ENCODE data around the gene SLC51A. TPM values are rescaled to one million over a fixed set of nuclear protein-coding genes. Genes with fewer than 3 reads are reported as not detected.
A peak's percentile ranks its signal among the peaks of the same experiment; 100 is the strongest.

Gene SLC51A
- total and polyA plus RNA-seq, 2 donors (not counting 1 experiment from before 2014, with no cell fraction given) = not detected

DNA sequence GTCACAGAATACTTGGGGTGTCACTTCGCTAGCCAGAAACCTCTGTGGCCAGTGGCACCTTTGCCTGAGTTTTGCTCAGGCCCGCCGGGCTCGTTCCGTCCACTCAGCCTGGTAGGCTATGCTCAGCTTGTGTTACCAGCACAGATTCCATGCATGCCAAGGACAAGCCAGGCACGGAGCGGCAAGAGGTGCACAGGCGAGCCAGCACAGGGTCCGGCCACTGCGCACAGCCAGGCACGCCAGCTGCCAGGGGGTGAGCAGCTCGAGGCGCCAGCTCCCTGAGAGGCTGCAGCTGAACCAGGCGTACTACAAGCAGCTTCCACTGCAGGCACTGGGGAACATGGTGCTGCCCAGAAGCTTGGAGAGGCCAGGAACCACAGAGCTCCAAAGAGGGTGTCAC, 56.5 kb downstream of the SLC51A start:
- H3K9ac ChIP-seq (ENCODE audit: low read length) = no peak overlapping the region
- POLR2A ChIA-PET = no interaction called here
- intact Hi-C loops (cut with micrococcal nuclease) = no loop called here
- H3K4me1 Mint-ChIP-seq = peaks cover 30% of the 10 kb centered on the region
- CTCF ChIA-PET = interaction anchor here (0.6 to 1.0 kb wide), 2 partner anchors 9 to 699 kb away, joined by 3 read pairs; no protein-coding TSS in a partner anchor
- H3K27ac ChIP-seq (ENCODE audit: low read length in 2 of 2) = no peak overlapping the region
- peaks cover 22% of the 10 kb centered on the region for H4K20me1 ChIP-seq (ENCODE audit: control insufficient read depth, insufficient read depth, low read length, poor library complexity, severe bottlenecking)
- no peak for TF ChIP-seq EZH2 (IDR thresholded peaks at IDR 0.05; ENCODE audit: borderline replicate concordance, insufficient read depth, low read depth, low read length, poor library complexity, severe bottlenecking)
- no peak overlapping the region for H3K4me3 ChIP-seq (ENCODE audit: control extremely low read depth in 1 of 5, extremely low read depth in 1 of 5, insufficient read depth in 1 of 5, low read depth in 2 of 5, low read length in 4 of 5)
- 99% methylated on average over 14 of the region's 14 CpGs for WGBS (ENCODE audit: insufficient coverage)
- no peak overlapping the region for H3K4me3 Mint-ChIP-seq
- H3K36me3 ChIP-seq (replicated peaks in 1 of 2; ENCODE audit: control extremely low read depth in 1 of 2, control insufficient read depth in 1 of 2, extremely low read depth in 1 of 2, insufficient read depth in 2 of 2, low read length in 1 of 2) = peaks cover 2 to 11% of the 10 kb centered on the region in 2 experiments
- H3K27ac Mint-ChIP-seq = no peak overlapping the region
- H3K79me2 ChIP-seq (ENCODE audit: control insufficient read depth, insufficient read depth, low read length) = peaks cover 70% of the 10 kb centered on the region
- no peaks in the 10 kb centered on the region for H3K9me3 Mint-ChIP-seq (ENCODE audit: insufficient read depth)
- H3K4me2 ChIP-seq (replicated peaks; ENCODE audit: low read depth, low read length, poor library complexity, severe bottlenecking) = no peak overlapping the region
- H2AFZ ChIP-seq (ENCODE audit: insufficient read depth, low read depth, low read length, poor library complexity, severe bottlenecking) = no peak overlapping the region
- no peaks in the 10 kb centered on the region for H3K27me3 Mint-ChIP-seq
- DNase-seq (no peak), ATAC-seq (ENCODE audit: low read depth) (no peak)
- H3K27me3 ChIP-seq (replicated peaks in 1 of 4; ENCODE audit: control extremely low read depth in 1 of 4, control insufficient read depth in 3 of 4, insufficient read depth in 4 of 4, low read length in 3 of 4) = no peaks in the 10 kb centered on the region
- peaks cover 9 to 27% of the 10 kb centered on the region in 2 donors for H3K4me1 ChIP-seq (ENCODE audit: control insufficient read depth in 2 of 2, insufficient read depth in 2 of 2, low read length in 2 of 2)
- H3K9me3 ChIP-seq (ENCODE audit: control extremely low read depth in 1 of 3, control insufficient read depth in 2 of 3, insufficient read depth in 1 of 3, low read length in 2 of 3) = peaks cover 0 to 13% (median 0%) of the 10 kb centered on the region in 3 donors

DNA sequence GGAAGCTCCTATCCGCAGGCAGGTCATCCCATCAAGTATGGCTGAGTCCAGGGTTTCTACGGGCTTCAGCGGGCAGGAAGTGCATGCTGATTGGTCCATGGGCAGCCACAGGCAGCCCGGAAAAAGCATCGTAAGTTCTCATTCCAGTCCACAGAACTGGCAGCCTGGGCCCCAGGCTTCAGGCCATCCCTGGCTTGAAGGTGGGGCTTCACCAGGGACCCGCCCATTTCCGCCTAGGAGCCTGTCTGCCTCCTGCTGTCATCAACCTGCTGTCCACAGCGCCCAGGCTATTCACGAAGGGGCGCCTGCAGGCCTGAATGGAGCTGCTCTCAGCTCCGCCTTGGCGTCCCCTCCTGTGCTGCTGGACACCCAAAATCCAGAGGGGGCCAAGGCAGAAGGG, 57.3 kb downstream of the SLC51A start:
- no peak overlapping the region for H3K4me2 ChIP-seq (replicated peaks; ENCODE audit: low read depth, low read length, poor library complexity, severe bottlenecking)
- WGBS (ENCODE audit: insufficient coverage) = 98% methylated on average over 12 of the region's 12 CpGs
- H3K79me2 ChIP-seq (ENCODE audit: control insufficient read depth, insufficient read depth, low read length) = peaks cover 78% of the 10 kb centered on the region
- no peak overlapping the region for H3K4me3 ChIP-seq (ENCODE audit: control extremely low read depth in 1 of 5, extremely low read depth in 1 of 5, insufficient read depth in 1 of 5, low read depth in 2 of 5, low read length in 4 of 5)
- H3K27ac Mint-ChIP-seq = peak overlapping the region; percentile 20
- H3K27me3 ChIP-seq (replicated peaks in 1 of 4; ENCODE audit: control extremely low read depth in 1 of 4, control insufficient read depth in 3 of 4, insufficient read depth in 4 of 4, low read length in 3 of 4) = no peaks in the 10 kb centered on the region
- H3K27me3 Mint-ChIP-seq = no peaks in the 10 kb centered on the region
- peaks cover 2 to 14% of the 10 kb centered on the region in 2 experiments for H3K36me3 ChIP-seq (replicated peaks in 1 of 2; ENCODE audit: control extremely low read depth in 1 of 2, control insufficient read depth in 1 of 2, extremely low read depth in 1 of 2, insufficient read depth in 2 of 2, low read length in 1 of 2)
- no peak for ATAC-seq (ENCODE audit: low read depth)
- CTCF ChIA-PET = interaction anchor here (1.0 kb wide), 1 partner anchor 8 kb away, joined by 3 read pairs; no protein-coding TSS in a partner anchor
- H3K9ac ChIP-seq (ENCODE audit: low read length) = no peak overlapping the region
- peaks cover 0 to 13% (median 0%) of the 10 kb centered on the region in 3 donors for H3K9me3 ChIP-seq (ENCODE audit: control extremely low read depth in 1 of 3, control insufficient read depth in 2 of 3, insufficient read depth in 1 of 3, low read length in 2 of 3)
- peaks cover 30% of the 10 kb centered on the region for H4K20me1 ChIP-seq (ENCODE audit: control insufficient read depth, insufficient read depth, low read length, poor library complexity, severe bottlenecking)
- no peak for DNase-seq
- no peaks in the 10 kb centered on the region for H3K9me3 Mint-ChIP-seq (ENCODE audit: insufficient read depth)
- no peak overlapping the region for H3K4me3 Mint-ChIP-seq
- H2AFZ ChIP-seq (ENCODE audit: insufficient read depth, low read depth, low read length, poor library complexity, severe bottlenecking) = no peak overlapping the region
- peak overlapping the region in 1 of 2 donors; percentile 68 for H3K27ac ChIP-seq (ENCODE audit: low read length in 2 of 2)
- POLR2A ChIA-PET = no interaction called here
- intact Hi-C loops (cut with micrococcal nuclease) = loop anchor here (1.0 kb wide), 2 partner anchors 19 to 44 kb away; no protein-coding TSS in a partner anchor
- TF ChIP-seq EZH2 (IDR thresholded peaks at IDR 0.05; ENCODE audit: borderline replicate concordance, insufficient read depth, low read depth, low read length, poor library complexity, severe bottlenecking) = no peak
- TF ChIP-seq, protein P1, sequence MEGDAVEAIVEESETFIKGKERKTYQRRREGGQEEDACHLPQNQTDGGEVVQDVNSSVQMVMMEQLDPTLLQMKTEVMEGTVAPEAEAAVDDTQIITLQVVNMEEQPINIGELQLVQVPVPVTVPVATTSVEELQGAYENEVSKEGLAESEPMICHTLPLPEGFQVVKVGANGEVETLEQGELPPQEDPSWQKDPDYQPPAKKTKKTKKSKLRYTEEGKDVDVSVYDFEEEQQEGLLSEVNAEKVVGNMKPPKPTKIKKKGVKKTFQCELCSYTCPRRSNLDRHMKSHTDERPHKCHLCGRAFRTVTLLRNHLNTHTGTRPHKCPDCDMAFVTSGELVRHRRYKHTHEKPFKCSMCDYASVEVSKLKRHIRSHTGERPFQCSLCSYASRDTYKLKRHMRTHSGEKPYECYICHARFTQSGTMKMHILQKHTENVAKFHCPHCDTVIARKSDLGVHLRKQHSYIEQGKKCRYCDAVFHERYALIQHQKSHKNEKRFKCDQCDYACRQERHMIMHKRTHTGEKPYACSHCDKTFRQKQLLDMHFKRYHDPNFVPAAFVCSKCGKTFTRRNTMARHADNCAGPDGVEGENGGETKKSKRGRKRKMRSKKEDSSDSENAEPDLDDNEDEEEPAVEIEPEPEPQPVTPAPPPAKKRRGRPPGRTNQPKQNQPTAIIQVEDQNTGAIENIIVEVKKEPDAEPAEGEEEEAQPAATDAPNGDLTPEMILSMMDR (IDR thresholded peaks at IDR 0.05) = no peak
- peaks cover 29% of the 10 kb centered on the region for H3K4me1 Mint-ChIP-seq
- peaks cover 9 to 23% of the 10 kb centered on the region in 2 donors for H3K4me1 ChIP-seq (ENCODE audit: control insufficient read depth in 2 of 2, insufficient read depth in 2 of 2, low read length in 2 of 2)

Data from B cell (primary cell).